GM15510 (cell line): ENCODE measurements around the gene DCP1A.
A peak's percentile ranks its signal among the peaks of the same experiment; 100 is the strongest.

Source experiments
- POLR2A ChIP-seq: IDR thresholded peaks from 3 replicates; pipeline ENCODE4 v1.6.1; 2011; ENCODE audit warnings: borderline replicate concordance; ENCODE audit not compliant: insufficient read length; ENCODE audit errors: extremely low read depth

Gene DCP1A

DNA sequence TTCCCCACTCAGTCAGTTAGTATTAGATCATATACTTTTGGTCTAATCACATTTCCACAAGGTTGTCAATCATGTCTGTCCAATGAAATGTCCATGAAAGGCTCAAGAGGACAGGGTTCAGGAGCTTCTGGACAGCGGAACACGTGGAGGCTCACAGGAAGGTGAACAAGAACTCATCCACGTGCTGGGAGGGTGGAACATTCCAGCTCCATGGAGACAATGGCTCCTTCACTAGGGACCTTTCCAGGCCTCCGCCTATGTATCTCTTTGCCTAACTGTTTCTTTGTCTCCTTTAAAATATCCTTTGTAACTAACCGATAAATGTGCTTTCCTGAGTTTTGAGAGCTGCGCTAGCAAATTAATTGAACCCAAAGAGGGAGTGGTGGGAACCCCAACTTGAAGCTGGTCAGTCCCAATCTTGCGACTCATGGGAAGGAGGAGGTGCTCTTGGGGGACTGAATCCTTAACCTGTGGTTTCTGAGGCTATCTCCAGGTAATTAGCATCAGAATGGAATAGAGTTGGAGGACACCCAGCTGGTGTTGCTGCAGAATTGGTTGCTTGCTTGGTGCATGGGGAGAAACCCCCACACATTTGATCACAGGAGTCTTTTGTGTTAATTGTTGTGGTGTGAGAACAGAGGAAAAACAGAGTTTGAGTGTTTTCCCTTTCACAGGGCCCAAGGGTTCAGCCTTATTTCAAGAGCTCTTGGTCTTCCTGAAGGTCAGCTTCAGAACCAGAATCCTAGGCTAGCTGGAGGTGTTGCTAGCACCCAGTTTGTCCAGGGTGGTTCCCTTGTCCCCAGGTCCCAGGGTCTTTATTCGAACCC is 88.5 kb downstream of the DCP1A start:
- no peak for TF ChIP-seq POLR2A

DNA sequence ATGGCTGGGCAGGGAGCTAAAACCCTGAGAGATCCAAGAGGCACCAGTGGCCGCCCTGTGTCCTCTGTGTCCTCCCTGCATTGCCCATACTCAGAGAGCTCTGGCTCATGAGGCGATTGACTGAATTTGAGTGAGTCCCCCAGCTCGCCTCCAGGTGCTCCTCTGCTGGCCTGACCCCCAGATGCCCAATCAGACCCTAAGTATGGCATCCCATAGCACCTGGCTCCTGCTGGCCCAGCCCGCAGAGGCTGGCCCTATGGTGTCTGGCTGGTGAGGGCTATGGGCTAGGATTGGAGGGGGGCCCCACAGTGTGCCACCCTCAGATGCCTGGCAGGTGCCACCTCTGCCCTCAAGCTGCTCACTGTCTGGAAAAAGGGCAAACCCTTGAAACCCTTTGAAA is 89.9 kb downstream of the DCP1A start:
- no peak for TF ChIP-seq POLR2A

DNA sequence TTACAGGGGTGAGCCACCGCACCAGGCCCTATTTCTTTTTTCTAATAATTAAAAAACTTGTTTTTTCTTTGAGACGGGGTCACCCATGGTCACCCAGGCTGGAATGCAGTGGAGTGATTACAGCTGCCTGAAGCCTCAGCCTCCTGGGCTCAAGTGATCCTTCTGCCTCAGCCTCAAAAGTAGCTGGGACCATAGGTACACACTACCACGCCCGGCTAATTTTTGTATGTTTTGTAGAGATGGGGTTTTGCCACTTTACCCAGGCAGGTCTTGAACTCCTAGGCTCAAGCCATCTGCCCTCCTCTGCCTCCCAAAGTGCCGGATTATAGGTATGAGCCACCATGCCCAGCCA is 90.7 kb downstream of the DCP1A start:
- TF ChIP-seq POLR2A = no peak

DNA sequence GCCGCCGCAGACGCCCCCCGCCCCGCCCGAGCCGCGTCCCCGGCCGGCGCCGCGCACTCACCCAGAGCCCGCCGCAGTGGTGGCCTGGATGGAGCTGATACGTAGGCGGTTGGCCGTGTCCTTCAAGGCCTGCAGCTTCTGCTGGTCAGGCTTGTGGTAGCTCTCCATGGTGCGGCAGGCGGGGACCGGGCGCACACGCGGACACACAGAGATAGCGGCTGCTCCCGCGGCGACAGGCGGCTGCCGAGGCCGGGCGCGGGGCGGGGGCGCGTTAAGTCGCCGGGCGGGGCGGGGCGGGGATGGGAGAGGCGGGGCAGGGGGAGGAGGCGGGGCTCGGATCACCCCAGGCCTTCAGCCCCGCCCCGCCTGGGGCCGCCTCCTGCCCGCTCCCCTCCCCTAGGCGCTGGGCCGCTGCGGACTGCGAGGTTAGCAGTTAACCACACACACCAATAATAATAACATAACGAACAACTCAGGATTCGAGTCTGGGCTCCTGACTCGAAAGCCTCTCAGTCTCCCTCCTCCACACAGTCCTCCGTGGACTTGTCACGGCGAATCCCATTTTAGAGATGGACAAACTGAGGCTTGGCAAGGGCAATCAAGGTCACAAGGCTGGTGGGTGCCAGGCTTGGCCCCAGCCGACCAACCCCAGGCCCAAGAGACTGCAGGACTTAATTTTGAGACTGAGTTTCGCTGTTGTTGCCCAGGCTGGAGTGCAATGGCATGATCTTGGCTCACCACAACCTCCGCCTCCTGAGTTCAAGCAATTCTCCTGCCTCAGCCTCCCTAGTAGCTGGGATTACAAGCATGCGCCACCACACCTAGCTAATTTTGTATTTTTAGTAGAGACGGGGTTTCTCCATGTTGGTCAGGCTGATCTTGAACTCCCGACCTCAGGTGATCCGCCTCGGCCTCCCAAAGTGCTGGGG is 91.3 kb downstream of the DCP1A start, which contains the start of gene TKT:
TSS of gene TKT (minus strand) at position 248 of the 929 bp plus-strand sequence. CDS start at position 168, 80 bp downstream.
- TF ChIP-seq POLR2A = peak; percentile 93

DNA sequence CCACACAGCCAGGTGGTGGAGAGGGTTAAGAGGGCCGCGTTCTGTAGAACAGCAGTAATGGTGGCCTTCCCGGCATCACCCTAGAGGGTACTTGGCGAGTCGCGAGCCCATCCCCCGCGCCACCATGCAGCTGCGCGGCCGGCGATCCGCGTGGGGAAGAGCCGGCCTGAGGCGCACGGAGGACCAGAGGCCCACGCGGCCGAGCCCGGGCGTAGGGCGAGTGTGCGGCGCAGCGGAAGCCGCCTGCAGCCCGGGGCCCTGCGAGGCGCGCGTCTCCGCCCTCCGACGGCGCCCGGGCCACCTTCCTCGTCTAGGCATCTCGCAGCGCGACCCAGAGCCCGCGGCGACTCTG is 91.9 kb downstream of the DCP1A start:
- TF ChIP-seq POLR2A = no peak

DNA sequence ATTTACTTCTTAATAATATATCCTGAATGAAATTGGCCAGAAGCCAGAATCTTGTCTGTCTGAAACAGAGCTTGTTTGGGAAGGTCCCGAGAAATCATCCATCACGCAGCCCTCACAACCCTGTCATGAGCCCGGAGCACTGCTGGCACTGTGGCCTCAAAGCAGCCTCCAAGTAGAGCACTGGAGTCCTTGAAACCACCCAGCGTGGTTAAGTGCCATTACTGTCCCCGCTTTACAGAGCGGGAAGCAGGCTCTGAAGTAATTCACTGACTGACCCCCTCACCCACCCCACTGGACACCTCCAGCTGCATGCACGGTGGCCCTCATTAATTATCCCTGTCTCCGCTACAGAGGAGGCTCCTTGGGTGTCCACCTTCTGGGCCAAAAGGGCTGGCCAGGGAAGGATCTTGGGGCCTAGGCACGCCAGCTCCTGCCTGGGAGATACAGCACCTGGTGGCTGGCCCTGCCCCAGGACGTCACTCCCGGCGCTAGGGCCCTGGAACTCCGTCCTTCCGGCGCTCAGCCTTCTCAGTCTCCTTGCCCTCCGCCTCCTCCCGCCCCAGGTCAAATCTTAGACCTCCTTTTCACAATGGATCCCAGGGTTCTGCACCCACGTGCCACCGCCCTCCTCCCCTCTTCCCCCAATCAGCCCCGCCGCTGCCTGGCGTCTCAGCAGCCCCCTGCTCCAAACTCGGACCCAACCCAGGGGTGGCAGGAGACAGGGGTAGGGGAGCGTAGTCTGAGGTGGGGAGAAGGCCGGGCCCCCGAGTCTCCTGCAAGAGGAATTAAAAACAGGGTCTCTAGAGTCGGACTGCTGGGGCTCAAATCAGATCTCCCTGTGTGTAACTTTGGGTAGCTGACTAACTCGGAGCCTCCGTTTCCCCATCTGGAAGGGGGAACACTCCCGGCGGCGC is 92.6 kb downstream of the DCP1A start:
- no peak for TF ChIP-seq POLR2A

DNA sequence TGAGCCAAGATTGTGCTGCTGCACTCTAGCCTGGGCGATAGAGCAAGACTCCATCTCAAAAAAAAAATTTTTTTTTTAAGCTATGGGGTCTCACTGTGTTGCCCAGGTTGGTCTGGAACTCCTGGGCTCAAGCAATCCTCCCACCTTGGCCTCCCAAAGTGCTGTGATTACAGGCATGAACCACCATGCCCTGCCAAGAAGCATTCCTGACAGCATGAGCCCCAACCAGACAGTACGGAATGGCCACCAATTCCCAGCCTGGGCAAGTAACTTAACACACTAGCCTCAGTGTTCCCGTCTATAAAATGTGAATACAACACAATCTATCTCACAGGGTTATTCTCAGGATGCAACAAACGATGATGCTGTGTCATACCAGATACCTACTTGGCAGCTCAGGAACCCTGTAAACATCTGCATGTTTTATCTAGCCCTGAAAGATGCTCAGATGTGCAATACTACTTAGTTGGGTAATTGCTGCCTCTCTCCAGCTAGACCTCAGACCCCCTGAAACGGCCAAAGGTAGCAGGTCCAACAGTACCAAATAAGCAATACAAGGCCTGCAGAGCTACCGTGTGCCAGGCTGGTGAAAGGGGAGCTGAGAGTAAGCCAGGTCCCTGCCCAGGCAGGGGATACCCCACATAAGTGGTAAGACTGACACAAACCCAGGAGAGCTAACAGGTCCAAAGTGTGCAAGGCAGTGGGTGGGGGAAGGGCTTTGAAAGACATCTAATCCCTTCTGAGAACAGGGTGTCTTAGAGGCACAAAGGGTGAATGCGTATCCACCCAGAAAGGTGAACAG is 93.4 kb downstream of the DCP1A start:
- no peak for TF ChIP-seq POLR2A

DNA sequence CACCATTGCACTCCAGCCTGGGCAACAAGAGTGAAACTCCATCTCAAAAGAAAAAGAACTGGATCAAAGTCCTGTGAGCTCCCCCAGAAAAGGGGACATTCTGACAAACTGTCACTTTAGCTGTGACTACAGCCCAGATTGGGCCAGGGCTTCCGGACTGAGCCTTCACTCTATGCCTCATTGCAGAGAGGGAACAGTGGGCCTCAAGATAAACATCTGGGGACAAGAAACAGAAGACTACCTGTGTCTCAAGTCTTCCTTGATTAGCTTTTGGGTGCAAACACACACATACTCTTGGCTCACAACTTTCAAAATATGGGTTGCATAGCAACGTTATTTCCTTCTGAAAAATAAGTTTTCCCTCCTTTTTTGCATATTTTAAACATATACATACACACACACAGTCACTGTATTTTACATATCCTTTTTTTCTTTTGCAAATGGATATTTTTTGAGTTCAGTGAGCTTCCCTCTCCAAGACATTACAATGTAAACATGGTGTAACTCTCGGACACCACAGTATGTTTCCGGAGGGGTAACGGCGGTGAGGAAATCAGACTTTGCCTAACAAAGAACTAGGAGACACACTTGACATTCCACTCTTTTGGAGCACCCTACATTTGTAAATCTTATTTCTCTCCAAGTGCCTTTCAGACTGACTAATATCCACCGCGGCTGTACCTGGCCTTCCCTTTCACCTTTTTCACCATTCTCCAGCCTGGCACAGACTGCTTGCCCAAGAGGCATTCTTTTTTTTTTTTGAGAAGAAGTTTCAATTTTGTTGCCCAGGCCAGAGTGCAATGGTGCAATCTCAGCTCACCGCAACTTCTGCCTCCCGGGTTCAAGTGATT is 95.0 kb downstream of the DCP1A start:
- TF ChIP-seq POLR2A = no peak

DNA sequence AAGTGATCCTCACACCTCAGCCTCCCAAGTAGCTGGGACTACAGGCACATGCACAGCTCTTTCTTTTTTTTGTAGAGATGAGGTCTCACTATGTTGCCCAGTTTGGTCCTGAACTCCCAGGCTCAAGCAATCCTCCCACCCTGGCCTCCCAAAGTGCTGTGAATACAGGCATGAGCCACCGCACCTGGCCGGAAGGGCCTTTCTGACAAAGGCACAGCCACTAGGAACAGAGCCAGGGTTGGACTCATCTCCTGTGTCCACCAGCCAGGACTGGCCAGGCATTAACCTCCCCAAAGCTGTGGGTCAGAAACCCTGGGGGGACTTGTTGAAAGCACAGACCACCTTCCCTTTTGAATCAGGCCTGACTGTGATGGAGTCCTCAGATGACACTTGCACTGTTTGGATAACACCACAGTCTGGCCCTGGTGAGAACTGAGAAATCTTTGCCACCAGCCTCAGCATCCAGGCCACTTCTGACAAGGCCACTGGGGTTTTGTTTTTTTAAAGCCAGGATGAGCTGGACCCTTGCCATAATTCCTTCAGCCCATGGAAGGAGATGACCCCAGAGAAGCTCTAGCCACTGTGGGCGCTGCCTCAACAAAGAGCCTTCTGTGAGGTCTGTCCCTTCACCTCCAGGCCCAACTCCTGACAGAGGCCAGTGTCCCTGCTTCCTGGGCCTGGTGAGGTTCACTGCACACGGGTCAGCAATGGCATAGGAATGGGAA is 96.3 kb downstream of the DCP1A start:
- TF ChIP-seq POLR2A = no peak

DNA sequence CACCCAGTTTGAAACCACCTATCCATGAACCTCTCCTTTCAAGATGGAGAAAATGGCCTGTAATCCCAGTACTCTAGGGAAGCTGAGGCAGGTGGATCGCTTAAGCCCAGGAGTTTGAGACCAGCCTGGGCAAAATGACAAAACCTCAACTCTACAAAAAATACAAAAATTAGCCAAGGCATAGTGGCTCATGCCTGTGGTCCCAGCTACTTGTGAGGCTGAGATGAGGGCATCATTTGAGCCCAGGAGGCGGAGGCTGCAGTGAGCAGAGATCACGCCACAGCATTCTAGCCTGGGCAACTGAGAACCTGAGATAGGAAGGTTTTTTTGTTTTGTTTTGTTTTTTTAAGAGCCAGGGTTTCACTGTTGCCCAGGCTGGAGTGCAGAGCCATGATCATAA is 96.9 kb downstream of the DCP1A start:
- no peak for TF ChIP-seq POLR2A

DNA sequence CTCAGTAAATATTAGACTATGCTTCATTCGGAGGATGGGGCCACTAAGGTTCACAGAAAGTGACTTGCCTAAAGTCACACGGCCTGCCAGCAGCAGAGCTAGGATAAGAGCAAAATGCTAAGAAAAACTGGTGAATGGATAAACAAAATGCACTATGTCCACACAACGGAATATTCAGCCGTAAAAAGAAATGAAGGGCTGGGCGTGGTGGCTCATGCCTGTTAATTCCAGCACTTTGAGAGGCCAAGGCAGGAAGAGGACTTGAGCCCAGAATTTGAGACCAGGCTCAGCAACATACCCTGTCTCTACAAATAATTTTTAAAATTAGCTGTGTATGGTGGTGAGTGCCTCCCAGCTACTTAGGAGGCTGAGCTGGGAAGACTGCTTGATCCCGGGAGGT is 99.2 kb downstream of the DCP1A start:
- TF ChIP-seq POLR2A = no peak

DNA sequence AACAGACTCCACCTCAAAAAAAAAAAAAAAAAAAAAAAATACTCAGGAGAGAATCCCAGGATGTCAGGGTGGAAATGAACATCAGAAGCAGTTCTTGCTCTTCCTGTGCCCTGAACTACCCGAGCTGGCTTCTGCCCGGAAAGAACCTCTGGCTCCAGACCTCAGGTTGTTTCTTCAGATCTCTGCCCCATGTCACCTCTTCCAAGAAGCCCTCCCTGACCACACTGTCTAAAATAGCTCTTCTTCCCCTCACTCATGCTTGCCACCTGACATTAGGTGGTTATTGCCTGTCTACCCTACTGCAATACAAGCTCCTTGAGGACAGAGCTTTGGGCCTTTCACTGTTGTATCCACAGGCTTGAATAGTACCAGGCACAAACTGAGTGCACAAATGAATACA is 99.7 kb downstream of the DCP1A start:
- TF ChIP-seq POLR2A = no peak

DNA sequence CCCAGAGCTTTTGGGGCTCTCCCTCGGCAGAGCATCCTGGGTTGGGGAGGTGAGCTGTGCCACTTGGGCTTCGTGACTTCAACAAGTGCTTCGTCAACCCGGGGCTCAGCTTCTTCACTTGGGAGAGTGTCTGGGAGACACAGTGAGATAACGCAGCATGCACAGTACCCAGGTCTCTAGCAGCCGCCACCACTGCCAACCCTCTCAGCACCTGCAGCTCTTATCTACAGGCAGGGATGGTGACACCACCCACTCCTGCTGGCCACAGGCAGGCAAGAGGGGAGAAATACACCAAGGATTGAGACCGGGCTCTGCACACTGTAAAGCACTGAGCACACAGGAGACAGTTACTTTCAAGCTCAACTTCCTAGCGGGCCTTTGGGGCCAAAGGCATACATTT is 103.1 kb downstream of the DCP1A start:
- no peak for TF ChIP-seq POLR2A

DNA sequence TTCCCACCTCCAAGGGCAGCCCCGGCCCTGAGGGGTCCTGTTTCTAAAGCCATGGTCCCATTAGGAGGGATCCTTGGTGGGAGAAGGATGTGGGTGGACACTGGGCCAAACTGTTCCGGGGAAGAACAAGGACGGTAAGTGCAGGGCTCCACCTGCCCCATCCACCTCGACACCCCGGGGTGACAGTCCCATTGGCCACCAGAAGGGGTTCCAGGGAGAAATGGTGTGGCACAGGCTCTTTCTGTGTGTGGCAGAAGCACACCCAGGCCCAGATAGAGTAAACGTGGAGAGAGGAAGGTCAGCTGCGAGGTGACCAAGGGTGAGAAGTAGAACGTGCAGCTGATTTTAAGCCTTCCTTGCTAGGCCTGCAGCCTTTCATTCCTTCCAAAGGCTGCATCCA is 103.6 kb downstream of the DCP1A start:
- no peak for TF ChIP-seq POLR2A
